ENCODE data around the gene C2orf72.

DNA sequence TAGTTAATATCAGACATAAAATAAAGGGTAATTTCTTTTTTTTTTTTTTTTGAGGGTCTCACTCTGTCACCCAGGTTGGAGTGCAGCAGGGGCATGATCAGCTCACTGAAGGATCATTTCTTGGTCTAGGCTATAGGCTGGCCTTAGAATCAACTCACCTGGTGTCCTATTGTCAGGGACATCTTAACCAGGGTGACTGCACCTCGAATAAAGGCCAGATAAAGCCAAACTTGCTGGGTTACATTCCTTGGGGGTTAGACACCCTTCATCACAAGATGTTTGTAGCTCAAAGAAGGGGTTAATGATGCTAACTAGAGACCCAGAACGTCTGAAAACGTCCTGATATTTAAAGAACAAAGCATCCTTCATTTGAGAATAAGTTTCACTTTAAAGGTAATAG lies 23.5 kb upstream of the C2orf72 start:
- TF ChIP-seq EZH2 (optimal IDR thresholded peaks at IDR 0.05; ENCODE audit: low read depth, low read length) (no peak), CTCF (IDR thresholded peaks at IDR 0.05; ENCODE audit: low read length) (no peak)
